Bronchus fibroblast of lung (primary cell): ENCODE data around the gene PCDHA8. TPM values are rescaled to one million over a fixed set of nuclear protein-coding genes. Genes with fewer than 3 reads are reported as not detected.

Experiments used
- total RNA-seq: library from RNA; depleted of rRNA; stranded (reverse); fragments of >200 nt; gene quantifications from 2 replicates; pipeline ENCODE4 v1.2.3, GENCODE V29; 2015

The PCDHA8 gene
- not detected in 2 replicates for total RNA-seq

GRCh38 chr5:140840978-140841962 is at the start of gene PCDHA8:
Gene PCDHA8, plus strand, starts transcription at chr5:140841187. Its CDS starts 135 bp downstream, at chr5:140841322.

GRCh38 chr5:140794595-140795258 is 46.3 kb upstream of the PCDHA8 start, which contains the start of gene PCDHA2:
Gene PCDHA2, plus strand, starts transcription at chr5:140794852.

GRCh38 chr5:140800816-140801493 is 40.0 kb upstream of the PCDHA8 start, which contains the start of gene PCDHA3:
Gene PCDHA3, plus strand, starts transcription at chr5:140801057.

GRCh38 chr5:140806834-140807775 is 33.9 kb upstream of the PCDHA8 start, which contains the start of gene PCDHA4:
Gene PCDHA4, plus strand, starts transcription at chr5:140807068.

GRCh38 chr5:140821375-140822280 is 19.4 kb upstream of the PCDHA8 start, which contains the start of gene PCDHA5:
Gene PCDHA5, plus strand, starts transcription at chr5:140821613.

GRCh38 chr5:140827704-140828361 is 13.2 kb upstream of the PCDHA8 start, which contains the start of gene PCDHA6:
Gene PCDHA6, plus strand, starts transcription at chr5:140827960. Its CDS starts 132 bp downstream, at chr5:140828092.

GRCh38 chr5:140833993-140834392 is 7.0 kb upstream of the PCDHA8 start, which contains the start of gene PCDHA7:
Gene PCDHA7, plus strand, starts transcription at chr5:140834269. Its CDS starts 115 bp downstream, at chr5:140834384.

GRCh38 chr5:140848139-140849102 is 7.4 kb downstream of the PCDHA8 start, which contains the start of gene PCDHA9:
Gene PCDHA9, plus strand, starts transcription at chr5:140848382. Its CDS starts 114 bp downstream, at chr5:140848496.

GRCh38 chr5:140855772-140856674 is 15.0 kb downstream of the PCDHA8 start, which contains the start of gene PCDHA10:
Gene PCDHA10, plus strand, starts transcription at chr5:140855897. Its CDS starts 152 bp downstream, at chr5:140856049.

GRCh38 chr5:140868721-140869554 is 28.0 kb downstream of the PCDHA8 start, which contains the start of gene PCDHA11:
Gene PCDHA11, plus strand, starts transcription at chr5:140868957. Its CDS starts 147 bp downstream, at chr5:140869104.

GRCh38 chr5:140875085-140876065 is 34.4 kb downstream of the PCDHA8 start, which contains the start of gene PCDHA12:
Gene PCDHA12, plus strand, starts transcription at chr5:140875308. Its CDS starts 165 bp downstream, at chr5:140875473.

GRCh38 chr5:140881889-140882590 is 41.1 kb downstream of the PCDHA8 start, which contains the start of gene PCDHA13:
Gene PCDHA13, plus strand, starts transcription at chr5:140882124. Its CDS starts 145 bp downstream, at chr5:140882269.

